ENCODE data around the gene IMMP2L.

- TF ChIP-seq CTCF (IDR thresholded peaks at IDR 0.05) (no peak), EP300 (IDR thresholded peaks at IDR 0.05) (no peak), POLR2A (IDR thresholded peaks at IDR 0.05) (no peak)
These were observed 573.9 kb downstream of the IMMP2L start for GRCh38 chr7:110988348-110988747.
